Ishikawa (cell line): ENCODE results near the gene SEMA3A.
A peak's percentile ranks its signal among the peaks of the same experiment; 100 is the strongest.

Experiments used
- CEBPB ChIP-seq: IDR thresholded peaks from 2 replicates; pipeline ENCODE4 v1.6.1; 2012
- CREB1 ChIP-seq: IDR thresholded peaks from 2 replicates; pipeline ENCODE4 v1.6.1; 2012; ENCODE audit warnings: low read depth
- EGR1 ChIP-seq: IDR thresholded peaks from 2 replicates; pipeline ENCODE4 v1.6.1; 2012
- EP300 ChIP-seq: IDR thresholded peaks from 2 replicates; pipeline ENCODE4 v1.6.1; 2012; ENCODE audit warnings: borderline replicate concordance
- FOXM1 ChIP-seq: IDR thresholded peaks from 2 replicates; pipeline ENCODE4 v1.6.1; 2012; ENCODE audit warnings: low read depth, borderline replicate concordance
- MAX ChIP-seq: IDR thresholded peaks from 2 replicates; pipeline ENCODE4 v1.6.1; 2012
- NFIC ChIP-seq: IDR thresholded peaks from 2 replicates; pipeline ENCODE4 v1.6.1; 2012
- RAD21 ChIP-seq: IDR thresholded peaks from 2 replicates; pipeline ENCODE4 v1.6.1; 2012; ENCODE audit warnings: low read depth
- REST ChIP-seq: IDR thresholded peaks from 2 replicates; pipeline ENCODE4 v1.6.1; 2012; ENCODE audit warnings: low read depth, mild to moderate bottlenecking
- TAF1 ChIP-seq: IDR thresholded peaks from 2 replicates; pipeline ENCODE4 v1.6.1; 2012; ENCODE audit warnings: low read depth, mild to moderate bottlenecking
- TCF12 ChIP-seq: IDR thresholded peaks from 2 replicates; pipeline ENCODE4 v1.6.1; 2012; ENCODE audit warnings: low read depth
- TEAD4 ChIP-seq: IDR thresholded peaks from 2 replicates; pipeline ENCODE4 v1.6.1; 2012
- YY1 ChIP-seq: IDR thresholded peaks from 2 replicates; pipeline ENCODE4 v1.6.1; 2012; ENCODE audit warnings: low read depth
- ZBTB7A ChIP-seq: IDR thresholded peaks from 2 replicates; pipeline ENCODE4 v1.6.1; 2012; ENCODE audit warnings: low read depth
- TF ChIP-seq, protein P1 (sequence below): IDR thresholded peaks from 2 replicates; pipeline ENCODE4 v1.6.1; 2012

Gene SEMA3A

GRCh38 chr7:83985821-83986220 lies 208.8 kb downstream of the SEMA3A start:
- TF ChIP-seq NFIC: no peak
- no peak for TF ChIP-seq CREB1
- TF ChIP-seq TAF1: no peak

DNA sequence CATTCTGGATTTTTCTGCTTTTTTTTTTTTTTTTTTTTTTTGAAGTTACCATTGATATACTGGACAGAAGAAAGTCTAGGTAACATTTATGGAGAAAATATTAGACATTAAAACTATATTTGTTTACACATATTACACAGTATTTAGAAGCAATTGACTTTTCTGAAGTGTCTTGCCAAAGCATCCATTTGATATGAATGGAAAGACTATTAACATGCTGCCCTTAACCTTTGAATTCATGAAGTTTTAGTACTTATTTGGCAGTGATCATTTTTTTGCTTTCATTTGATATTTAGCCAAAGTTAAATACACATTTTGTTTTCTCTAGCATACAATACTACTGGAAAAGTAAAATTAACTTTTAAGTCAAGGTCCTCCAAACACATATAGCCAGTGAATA lies 210.0 kb downstream of the SEMA3A start:
- TF ChIP-seq FOXM1: no peak

DNA sequence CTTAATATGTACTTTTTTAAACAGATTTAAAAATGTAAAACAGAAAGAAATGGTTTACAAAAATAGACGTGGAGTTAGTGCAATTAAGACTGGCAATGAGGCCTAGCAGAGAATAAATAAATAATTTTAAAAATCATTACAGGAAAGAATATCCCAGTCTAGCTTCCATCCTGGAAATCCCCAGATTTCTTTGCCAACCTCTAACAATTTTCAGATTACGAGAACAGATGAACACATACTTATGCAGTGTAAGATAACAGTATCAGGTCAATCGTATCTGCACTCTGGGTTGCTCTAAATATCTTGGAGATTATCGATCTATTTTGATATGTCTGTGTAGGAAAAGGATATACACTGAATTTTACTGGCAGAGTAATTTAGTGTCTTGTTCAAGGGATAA lies 210.5 kb downstream of the SEMA3A start:
- TF ChIP-seq EGR1: no peak
- TF ChIP-seq FOXM1: no peak
- TF ChIP-seq, protein P1, sequence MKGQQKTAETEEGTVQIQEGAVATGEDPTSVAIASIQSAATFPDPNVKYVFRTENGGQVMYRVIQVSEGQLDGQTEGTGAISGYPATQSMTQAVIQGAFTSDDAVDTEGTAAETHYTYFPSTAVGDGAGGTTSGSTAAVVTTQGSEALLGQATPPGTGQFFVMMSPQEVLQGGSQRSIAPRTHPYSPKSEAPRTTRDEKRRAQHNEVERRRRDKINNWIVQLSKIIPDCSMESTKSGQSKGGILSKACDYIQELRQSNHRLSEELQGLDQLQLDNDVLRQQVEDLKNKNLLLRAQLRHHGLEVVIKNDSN: no peak
- TF ChIP-seq NFIC: no peak
- TF ChIP-seq YY1: no peak
- no peak for TF ChIP-seq ZBTB7A
- no peak for TF ChIP-seq TAF1
- TF ChIP-seq RAD21: no peak
- TF ChIP-seq MAX: no peak
- TF ChIP-seq EP300: no peak
- TF ChIP-seq CREB1: no peak
- TF ChIP-seq TCF12: no peak
- no peak for TF ChIP-seq TEAD4
- TF ChIP-seq REST: no peak
- TF ChIP-seq CEBPB: no peak

DNA sequence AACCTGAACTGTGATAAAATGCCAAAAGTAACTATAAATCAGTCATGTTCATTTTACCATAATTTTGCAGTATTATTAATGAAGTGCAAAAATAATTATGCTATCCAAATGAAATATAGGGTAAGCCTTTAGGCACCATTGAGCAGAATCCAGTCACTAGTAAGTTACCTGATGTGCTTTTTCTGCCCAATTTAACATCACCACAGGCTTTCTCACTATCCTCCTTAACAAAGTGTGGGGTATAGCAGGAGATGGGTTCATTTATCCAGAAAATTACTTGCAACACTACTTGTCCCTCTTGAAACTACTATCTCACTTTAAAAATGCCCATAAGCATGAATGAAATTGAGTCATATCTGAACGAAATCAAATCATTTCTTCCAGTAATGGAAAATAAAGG lies 211.0 kb downstream of the SEMA3A start:
- TF ChIP-seq TCF12 (no peak), ZBTB7A (no peak), TEAD4 (no peak), CREB1 (no peak), REST (no peak), CEBPB (no peak), FOXM1 (no peak), EGR1 (no peak), TAF1 (no peak), RAD21 (no peak), EP300 (no peak)
- TF ChIP-seq, protein P1: no peak

DNA sequence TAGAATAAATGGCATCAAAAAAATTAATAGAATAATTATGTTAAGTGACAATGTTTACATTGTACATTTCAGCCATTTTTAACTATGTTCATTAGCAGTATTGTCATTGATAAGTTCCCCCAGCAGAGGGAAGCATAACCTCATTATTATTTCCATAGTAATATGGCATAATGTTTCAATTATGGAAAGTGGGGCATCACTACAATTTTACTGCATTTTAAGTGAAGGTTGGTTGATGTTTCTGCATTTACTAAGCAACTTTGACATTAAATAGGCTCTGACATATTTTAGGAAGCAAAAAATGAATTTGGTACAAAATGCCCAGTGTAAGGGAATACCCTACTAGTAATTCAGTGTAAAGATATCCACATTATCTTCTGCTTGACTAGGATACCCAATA lies 218.3 kb downstream of the SEMA3A start:
- TF ChIP-seq, protein P1: no peak
- peak; percentile 63 for TF ChIP-seq RAD21
- TF ChIP-seq EP300: no peak
- TF ChIP-seq MAX: no peak
- TF ChIP-seq FOXM1: no peak

DNA sequence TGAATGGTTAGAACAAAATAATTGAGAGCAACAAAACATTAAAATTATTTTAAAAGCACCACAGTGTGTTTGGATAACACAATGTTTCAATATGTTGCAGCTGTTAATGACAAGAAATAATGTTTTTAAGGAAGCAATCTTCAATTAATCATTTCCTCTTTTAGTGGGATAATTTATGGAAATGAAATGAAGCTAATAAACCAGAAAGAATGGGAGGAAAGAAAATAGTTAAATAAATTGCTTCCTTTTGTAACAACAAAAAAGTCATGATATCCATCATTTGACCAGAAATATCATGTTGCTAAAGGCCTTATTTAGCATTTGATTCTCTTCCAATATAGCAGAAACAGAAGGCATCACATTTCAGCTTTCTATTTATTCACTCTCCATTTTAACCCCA lies 224.5 kb downstream of the SEMA3A start:
- TF ChIP-seq TCF12: no peak
- TF ChIP-seq RAD21: no peak
- no peak for TF ChIP-seq NFIC
- TF ChIP-seq, protein P1: no peak
- no peak for TF ChIP-seq REST
- no peak for TF ChIP-seq EGR1
- no peak for TF ChIP-seq ZBTB7A
- no peak for TF ChIP-seq TEAD4
- no peak for TF ChIP-seq CEBPB
- TF ChIP-seq FOXM1: no peak
- no peak for TF ChIP-seq TAF1
- no peak for TF ChIP-seq EP300
- TF ChIP-seq YY1: no peak
- no peak for TF ChIP-seq MAX
- TF ChIP-seq CREB1: no peak
